ENCODE results near the gene PADI2.
A peak's percentile ranks its signal among the peaks of the same experiment; 100 is the strongest.

The PADI2 gene

GRCh38 chr1:17053685-17054410 lies 65.4 kb downstream of the PADI2 start, which contains the start of gene SDHB:
Gene SDHB (minus strand): TSS chr1:17054032. CDS start chr1:17054019, 13 bp downstream.
- H3K27ac ChIP-seq = peak within 1 kb of the TSS; percentile 84
- TF ChIP-seq Cebpa-rat (IDR thresholded peaks at IDR 0.05) = no peak

DNA sequence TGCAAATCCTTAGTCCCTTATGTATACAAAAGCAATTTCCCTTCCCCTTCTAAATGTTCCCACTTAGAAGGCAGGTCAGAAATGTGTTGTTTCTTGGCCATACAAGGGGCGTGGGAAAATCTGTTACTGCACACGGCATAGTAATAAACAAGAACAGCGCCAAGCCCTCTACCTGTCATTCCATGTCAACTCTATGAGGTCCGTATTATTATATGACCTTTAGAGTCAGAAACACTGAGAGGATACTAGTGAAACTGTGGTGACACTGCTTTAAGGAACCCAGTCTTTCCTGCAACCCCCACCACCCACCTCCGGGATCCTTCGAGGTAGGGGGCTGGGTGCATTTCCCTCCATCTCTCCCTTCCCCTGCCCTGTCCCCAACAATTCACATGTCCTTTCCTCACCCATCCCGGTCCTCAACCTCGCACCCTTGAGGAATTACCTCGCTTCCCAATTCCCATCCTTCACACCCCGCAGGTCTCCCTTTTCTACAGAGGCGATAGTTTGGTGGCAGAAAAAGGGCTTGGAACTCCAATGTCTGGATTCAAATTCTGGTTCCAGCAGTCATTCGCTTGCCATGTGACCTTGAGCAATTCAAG lies 66.1 kb downstream of the PADI2 start:
- Histone ChIP-seq H4K20me1 (peaks cover 44% of the 10 kb centered on the region), H3K4me2 (peak overlapping the region; percentile 93), H3K36me3 (peaks cover 28% of the 10 kb centered on the region), H3K9ac (peak overlapping the region; percentile 89), H3K27ac (peak overlapping the region; percentile 84), H3K4me3 (peak overlapping the region; percentile 89), H3K4me1 (peaks cover 15% of the 10 kb centered on the region), H3K9me3 (no peaks in the 10 kb centered on the region), H3K27me3 (no peaks in the 10 kb centered on the region)
- TF ChIP-seq Cebpa-rat (IDR thresholded peaks at IDR 0.05) = no peak

More at GRCh38 chr1:17053685-17054410, 65.4 kb downstream of the PADI2 start, which contains the start of gene SDHB:
- Histone ChIP-seq H3K9me3 (no peaks in the 10 kb centered on the region), H3K4me1 (peaks cover 15% of the 10 kb centered on the region), H3K9ac (peak within 1 kb of the TSS; percentile 89), H4K20me1 (peaks cover 37% of the 10 kb centered on the region), H3K27me3 (no peaks in the 10 kb centered on the region), H3K36me3 (peaks cover 28% of the 10 kb centered on the region), H3K4me3 (peak within 1 kb of the TSS; percentile 89), H3K4me2 (peak within 1 kb of the TSS; percentile 93)

DNA sequence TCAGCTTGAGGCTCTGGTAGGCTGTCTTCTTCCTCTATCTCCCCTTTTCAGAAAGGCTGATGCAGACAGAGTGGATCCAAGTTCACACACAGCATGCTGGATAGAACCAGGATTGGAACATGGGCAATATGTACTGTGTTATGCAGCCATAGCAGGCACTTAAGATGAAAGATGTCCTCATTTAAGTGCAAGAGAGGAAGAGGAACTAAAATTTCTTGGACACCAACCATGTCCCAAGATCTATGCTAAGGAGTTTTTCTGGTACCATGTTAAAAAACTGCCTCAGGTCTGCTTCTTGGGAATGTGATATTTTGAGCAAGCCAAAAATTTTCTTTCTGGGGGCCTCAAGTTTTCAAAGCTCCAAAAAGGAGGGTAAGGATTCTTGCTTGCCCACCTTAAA lies 66.6 kb downstream of the PADI2 start:
- Histone ChIP-seq H3K4me1 (peaks cover 15% of the 10 kb centered on the region), H3K9me3 (no peaks in the 10 kb centered on the region), H3K4me2 (peak overlapping the region; percentile 93), H3K36me3 (peaks cover 28% of the 10 kb centered on the region), H4K20me1 (peaks cover 49% of the 10 kb centered on the region), H3K4me3 (peak overlapping the region; percentile 89), H3K27me3 (no peaks in the 10 kb centered on the region), H3K9ac (peak overlapping the region; percentile 89), H3K27ac (no peak overlapping the region)
- no peak for TF ChIP-seq Cebpa-rat (IDR thresholded peaks at IDR 0.05)

DNA sequence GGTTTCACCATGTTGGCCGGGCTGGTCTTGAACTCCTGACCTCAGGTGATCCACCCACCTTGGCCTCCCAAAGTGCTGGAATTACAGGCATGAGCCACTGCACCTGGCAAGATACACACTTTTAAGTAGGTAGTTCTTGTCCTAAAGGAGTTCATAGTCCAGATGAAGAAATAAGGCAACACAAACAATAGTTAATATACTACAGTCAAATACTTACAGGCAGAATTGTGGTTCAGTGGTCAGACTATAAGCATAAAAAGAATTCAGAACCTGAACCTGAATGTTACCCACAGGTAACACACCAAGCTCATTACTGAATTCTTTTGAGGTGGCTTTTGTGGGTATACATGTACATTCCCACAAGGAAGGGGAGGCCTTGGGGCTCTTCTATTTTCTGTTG lies 67.2 kb downstream of the PADI2 start:
- peaks cover 55% of the 10 kb centered on the region for H4K20me1 ChIP-seq
- no peaks in the 10 kb centered on the region for H3K9me3 ChIP-seq
- 0 out of 2 replicates have a peak overlapping the region, but pooled peaks have one; percentile 89 for H3K9ac ChIP-seq
- no peak for TF ChIP-seq Cebpa-rat (IDR thresholded peaks at IDR 0.05)
- H3K4me3 ChIP-seq = no peak overlapping the region
- peaks cover 28% of the 10 kb centered on the region for H3K36me3 ChIP-seq
- no peak overlapping the region for H3K27ac ChIP-seq
- H3K27me3 ChIP-seq = no peaks in the 10 kb centered on the region
- peak overlapping the region; percentile 93 for H3K4me2 ChIP-seq
- peaks cover 15% of the 10 kb centered on the region for H3K4me1 ChIP-seq

DNA sequence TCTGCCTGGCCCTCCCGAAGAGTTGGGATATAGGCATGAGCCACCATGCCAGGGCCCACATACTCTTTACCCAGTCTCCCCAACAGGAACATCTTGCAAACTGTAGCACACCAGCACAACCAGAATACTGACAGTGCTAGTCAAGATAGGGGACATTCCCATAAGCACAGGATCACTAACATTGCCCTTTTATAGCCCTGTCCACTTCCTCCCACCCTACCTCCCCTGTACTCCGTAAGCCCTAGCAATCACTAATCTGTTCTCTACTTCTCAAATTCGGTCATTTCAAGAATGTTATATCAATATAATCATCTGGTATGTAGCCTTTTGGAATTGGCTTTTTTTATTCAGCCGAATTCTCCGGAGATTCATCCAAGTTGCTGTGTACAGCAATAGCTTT lies 71.3 kb downstream of the PADI2 start:
- Histone ChIP-seq H3K9ac (no peak overlapping the region), H3K27me3 (no peaks in the 10 kb centered on the region)

GRCh38 chr1:17046334-17046657 lies 73.0 kb downstream of the PADI2 start:
- peaks cover 57% of the 10 kb centered on the region for H3K36me3 ChIP-seq
- H3K4me1 ChIP-seq = peaks cover 16% of the 10 kb centered on the region
- H3K4me3 ChIP-seq = no peak overlapping the region
- peaks cover 75% of the 10 kb centered on the region for H4K20me1 ChIP-seq
- TF ChIP-seq Cebpa-rat (IDR thresholded peaks at IDR 0.05) = no peak
- H3K9me3 ChIP-seq = no peaks in the 10 kb centered on the region
- peak overlapping the region; percentile 78; the same call in 1 of the 2 replicates for H3K4me2 ChIP-seq
- H3K9ac ChIP-seq = no peak overlapping the region
- H3K27ac ChIP-seq = no peak overlapping the region
- no peaks in the 10 kb centered on the region for H3K27me3 ChIP-seq

More for the DNA sequence above, 71.3 kb downstream of the PADI2 start:
- no peak for TF ChIP-seq Cebpa-rat (IDR thresholded peaks at IDR 0.05)
- Histone ChIP-seq H3K4me2 (no peak overlapping the region), H3K4me3 (no peak overlapping the region), H3K27ac (no peak overlapping the region), H3K4me1 (peaks cover 26% of the 10 kb centered on the region), H4K20me1 (peaks cover 83% of the 10 kb centered on the region), H3K9me3 (no peaks in the 10 kb centered on the region), H3K36me3 (peaks cover 48% of the 10 kb centered on the region)

DNA sequence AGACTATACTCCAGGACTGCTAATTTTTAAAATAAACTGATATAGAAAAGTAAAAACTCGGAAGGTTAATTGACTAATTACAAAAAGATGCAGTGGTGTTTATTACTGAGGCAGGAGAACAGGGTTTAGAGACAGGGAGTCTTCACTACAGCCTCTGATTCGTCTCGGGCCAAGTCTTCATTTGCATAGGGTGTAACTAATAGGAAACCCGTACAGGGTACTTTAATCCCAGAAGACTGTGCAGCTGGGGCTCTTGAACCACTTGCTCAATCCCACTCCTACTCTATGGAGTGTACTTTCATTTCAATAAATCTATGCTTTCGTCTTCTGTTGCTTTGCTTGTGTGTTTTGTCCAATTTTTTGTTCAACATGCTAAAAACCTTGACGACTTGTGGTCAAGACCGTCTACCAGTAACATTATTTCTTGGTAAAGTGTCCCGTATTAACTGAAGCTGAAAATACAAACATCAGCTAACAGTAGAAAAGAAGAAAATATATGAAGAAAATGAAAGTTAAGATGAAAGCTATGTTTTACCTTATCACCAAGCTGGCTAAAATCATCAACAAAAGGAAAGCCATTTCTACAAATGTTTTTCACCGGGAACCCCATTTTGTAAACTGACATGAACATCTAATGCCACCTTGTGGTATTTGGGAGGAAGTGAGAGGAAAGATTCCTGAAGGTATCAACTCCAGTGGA lies 73.5 kb downstream of the PADI2 start:
- Histone ChIP-seq H3K27me3 (no peaks in the 10 kb centered on the region), H4K20me1 (peaks cover 71% of the 10 kb centered on the region), H3K9me3 (no peaks in the 10 kb centered on the region), H3K36me3 (peaks cover 57% of the 10 kb centered on the region), H3K4me1 (peaks cover 16% of the 10 kb centered on the region), H3K4me3 (peak overlapping the region; percentile 37; the same call in 1 of the 2 replicates), H3K27ac (no peak overlapping the region; the same call in 1 of the 2 replicates), H3K9ac (0 out of 2 replicates have a peak overlapping the region, but pooled peaks have one; percentile 11), H3K4me2 (peak overlapping the region; percentile 78)
- TF ChIP-seq Cebpa-rat (IDR thresholded peaks at IDR 0.05) = no peak

- Histone ChIP-seq H3K27ac (no peak overlapping the region; the same call in 1 of the 2 replicates), H3K9ac (no peak overlapping the region), H3K4me3 (no peak overlapping the region), H3K9me3 (no peaks in the 10 kb centered on the region), H3K27me3 (no peaks in the 10 kb centered on the region), H3K4me1 (peaks cover 16% of the 10 kb centered on the region), H4K20me1 (peaks cover 77% of the 10 kb centered on the region), H3K36me3 (peaks cover 57% of the 10 kb centered on the region), H3K4me2 (peak overlapping the region; percentile 78)
- TF ChIP-seq Cebpa-rat (IDR thresholded peaks at IDR 0.05) = no peak
Measured at GRCh38 chr1:17045150-17045549, 74.1 kb downstream of the PADI2 start.

DNA sequence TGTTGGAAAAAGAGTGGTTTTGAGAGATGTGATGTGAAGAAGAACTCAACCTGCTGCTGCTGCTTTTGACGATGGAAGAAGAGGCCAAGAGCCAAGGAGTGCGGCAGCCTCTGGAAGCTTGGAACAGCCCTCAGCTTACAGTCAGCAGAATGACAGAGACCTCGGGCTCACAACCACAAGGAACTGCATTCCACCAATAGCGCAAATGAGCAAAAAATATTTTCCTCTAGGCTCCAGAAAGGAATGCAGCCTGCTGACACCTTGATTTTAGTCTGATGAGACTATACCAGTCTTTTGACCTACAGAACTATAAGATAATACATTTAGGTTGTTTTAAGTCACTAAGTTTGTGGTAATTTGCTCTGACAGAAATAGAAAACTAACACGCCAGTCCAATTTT lies 75.6 kb downstream of the PADI2 start:
- Histone ChIP-seq H3K4me1 (peaks cover 16% of the 10 kb centered on the region), H3K4me2 (no peak overlapping the region), H3K27me3 (no peaks in the 10 kb centered on the region), H3K27ac (no peak overlapping the region), H3K4me3 (no peak overlapping the region), H3K36me3 (peaks cover 56% of the 10 kb centered on the region), H3K9me3 (no peaks in the 10 kb centered on the region), H3K9ac (no peak overlapping the region), H4K20me1 (peaks cover 74% of the 10 kb centered on the region)
- TF ChIP-seq Cebpa-rat (IDR thresholded peaks at IDR 0.05) = no peak

All from BLaER1 (cell line).